GM18870 (cell line): ENCODE measurements around the gene C2CD2.
"Not testable (repeated sequence)": the region's sequence is repeated elsewhere in the genome, so short reads cannot be mapped to it uniquely, and the experiment has no call there.

Experiments used
- ATAC-seq: cut with Tn5 transposase; IDR thresholded peaks from one replicate; pipeline ENCODE4 v1.9.1; 2021; ENCODE audit warnings: moderate library complexity; ENCODE audit not compliant: unreplicated experiment

The C2CD2 gene

DNA sequence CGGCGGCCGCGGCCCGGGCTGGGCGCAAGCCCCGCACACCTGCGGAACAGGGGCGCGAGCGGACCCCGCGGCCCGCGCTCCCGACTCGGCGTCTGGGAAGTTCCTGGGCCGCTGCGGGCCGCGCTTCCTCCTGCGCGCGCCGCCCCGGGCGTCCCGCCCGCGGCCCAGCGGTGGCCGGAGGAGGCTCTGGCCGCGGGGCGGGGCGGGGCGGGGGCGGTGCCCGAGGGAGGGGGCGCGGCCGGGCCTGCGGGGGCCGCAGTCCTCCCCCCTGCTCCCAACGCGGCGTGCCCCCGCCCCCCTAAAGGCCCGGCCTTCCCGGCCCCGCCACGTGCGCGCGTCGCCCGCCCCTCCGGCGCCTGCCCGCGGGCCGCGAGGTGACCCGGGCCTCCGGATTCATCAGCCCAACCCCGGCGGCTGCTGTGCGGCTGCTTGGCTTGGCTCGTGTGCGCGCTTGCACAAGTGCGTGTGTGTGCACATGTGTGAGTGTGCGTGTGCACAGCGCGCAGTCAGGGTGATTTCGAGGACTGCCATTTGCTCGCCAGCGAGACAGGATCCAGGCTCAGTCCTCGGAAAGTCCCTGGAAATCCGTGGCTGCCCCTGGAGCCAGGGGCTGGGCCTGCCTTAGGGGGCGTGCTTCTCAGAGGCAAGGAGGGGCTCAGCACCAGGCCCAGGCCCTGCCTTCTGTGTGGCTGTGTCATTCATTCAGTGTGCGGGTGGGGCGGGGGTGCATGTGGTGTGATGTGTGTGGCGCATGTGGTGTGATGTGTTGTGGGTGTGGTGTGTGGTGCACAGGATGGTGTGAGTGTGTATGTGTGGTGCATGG lies at the start of gene C2CD2:
Gene C2CD2 (minus strand): TSS at position 188 of the 823 bp plus-strand sequence. CDS start 370 bp downstream, outside the sequence.
- no peak for ATAC-seq

DNA sequence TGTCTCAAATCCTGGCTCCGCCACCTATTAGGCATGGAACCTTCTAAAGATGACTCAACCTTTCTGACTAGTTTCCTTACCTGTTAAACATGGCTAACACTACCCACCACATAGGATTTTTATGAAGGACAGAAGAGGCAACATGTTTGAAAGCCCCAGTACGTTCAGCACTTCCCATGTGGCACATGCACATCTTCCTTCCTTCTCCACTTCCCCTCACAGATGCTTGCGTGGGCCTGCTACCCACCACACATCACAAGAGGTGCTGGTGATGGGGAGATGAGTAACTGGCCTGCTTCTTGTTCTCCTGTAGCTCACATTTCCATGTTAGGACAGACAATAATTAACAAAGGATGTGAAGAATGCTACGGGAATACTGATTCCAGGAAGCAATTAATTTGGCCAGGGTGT lies 49.2 kb upstream of the C2CD2 start:
- peak; percentile 9 for ATAC-seq

DNA sequence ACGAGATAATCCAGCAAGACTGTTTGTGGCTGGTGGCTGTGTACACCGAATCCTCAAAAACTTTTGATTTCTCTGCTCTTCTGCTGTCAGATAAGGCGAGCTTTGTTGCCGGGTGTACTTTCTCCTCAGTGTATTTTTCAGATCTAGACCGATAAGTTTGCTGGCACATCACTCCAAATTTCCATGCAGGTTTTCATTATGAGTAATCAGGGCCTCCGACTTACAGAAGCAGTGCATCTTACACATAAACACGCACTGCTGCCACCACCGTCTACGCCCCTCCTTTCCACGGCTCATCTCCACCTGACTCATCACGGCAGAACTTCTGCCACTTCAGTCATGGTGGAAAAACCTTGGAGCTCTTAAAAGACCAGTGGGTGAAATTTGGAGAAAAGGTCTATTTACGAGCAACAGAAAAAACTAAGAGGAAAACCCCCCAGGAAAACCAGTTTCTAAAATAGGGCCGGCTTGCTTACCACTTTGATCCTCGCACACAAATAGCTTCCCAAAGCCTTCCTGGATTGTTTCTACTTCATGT lies 48.7 kb upstream of the C2CD2 start:
- ATAC-seq: peak; percentile 82

DNA sequence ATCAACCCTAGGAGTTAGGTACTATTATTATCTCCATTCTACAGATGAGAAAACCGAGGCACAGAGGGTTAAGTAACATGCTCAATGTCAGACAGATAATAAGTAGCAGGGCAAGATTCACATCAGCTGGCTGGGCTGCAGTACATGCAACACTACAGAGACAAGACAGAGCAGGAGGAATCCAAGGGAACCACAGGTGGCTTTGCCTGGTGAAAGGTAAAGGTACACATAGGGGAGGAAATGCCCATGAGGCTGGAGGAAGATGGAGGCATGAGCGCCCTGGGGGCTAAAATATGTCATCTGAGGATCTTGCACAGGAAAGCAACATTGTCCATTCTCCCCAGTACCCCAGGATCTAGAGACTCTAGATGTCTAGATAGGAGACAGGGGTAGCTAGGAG lies 48.0 kb upstream of the C2CD2 start:
- ATAC-seq: no peak

DNA sequence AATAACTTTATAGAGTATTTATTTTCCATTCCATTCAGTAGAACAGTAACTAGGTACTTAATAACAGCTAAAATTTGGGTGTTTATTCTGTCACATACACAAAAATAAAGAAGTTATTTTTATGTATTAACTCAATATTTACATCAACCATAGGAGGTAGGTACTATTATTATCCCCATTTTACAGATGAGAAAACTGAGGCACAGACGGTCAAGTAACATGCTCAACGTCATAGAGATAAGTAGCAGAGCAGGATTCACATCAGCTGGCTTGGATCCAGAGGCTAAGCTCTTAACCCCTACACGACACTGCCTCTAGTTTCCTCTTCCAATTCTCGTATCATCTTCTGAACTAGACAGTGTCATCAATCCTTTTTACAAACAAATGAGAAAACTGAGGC lies 47.1 kb upstream of the C2CD2 start:
- no peak for ATAC-seq

DNA sequence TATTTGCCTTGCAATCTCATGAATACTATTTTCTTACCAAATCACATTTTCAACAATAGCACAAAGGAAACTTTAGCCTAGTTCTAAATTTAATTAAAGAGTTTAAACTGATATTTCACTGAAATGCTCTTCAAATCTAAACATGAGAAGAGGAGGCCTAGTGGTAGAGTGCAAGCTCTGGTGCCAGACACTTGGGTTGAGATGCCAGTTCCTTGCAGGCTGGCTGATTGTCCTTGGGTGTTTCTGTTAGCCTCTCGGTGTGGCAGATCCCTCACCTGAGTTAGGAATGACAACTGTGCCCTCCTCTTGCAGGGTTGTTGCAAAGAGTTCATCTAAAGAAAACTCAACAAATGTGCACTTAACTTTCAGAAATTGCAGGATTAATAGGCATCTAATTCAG lies 43.8 kb upstream of the C2CD2 start:
- no peak for ATAC-seq

DNA sequence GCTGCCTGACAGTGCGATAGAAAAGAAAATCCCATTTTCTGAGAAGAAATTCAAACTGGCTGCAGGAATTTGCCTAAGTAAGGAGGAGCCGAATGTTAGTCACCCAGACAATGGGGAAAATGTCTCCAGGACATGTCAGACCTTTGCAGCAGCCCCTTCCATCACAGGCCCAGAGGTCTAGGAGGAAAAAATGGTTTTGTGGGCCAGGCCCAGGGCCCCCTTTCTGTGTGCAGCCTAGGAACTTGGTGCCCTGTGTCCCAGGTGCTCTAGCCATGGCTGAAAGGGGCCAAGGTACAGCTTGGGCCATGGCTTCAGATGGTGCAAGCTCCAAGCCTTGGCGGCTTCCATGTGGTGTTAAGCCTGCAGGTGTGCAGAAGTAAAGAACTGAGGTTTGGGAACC lies 41.8 kb upstream of the C2CD2 start:
- ATAC-seq: no peak

DNA sequence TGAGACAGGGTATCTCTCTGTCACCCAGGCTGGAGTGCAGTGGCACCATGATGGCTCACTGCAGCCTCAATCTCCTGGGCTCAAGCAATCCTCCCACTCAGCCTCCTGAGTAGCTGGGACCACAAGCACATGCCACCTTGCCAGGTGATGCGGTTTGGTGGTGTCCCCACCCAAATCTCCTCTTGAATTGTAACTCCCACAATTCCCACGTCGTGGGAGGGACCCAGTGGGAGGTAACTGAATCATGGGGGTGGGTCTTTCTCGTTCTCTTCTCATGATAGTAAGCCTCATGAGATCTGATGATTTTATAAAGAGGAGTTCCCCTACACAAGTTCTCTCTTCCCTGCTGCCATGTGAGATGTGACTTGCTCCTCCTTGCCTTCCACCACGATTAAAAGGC lies 40.8 kb upstream of the C2CD2 start:
- ATAC-seq: not testable (repeated sequence)

DNA sequence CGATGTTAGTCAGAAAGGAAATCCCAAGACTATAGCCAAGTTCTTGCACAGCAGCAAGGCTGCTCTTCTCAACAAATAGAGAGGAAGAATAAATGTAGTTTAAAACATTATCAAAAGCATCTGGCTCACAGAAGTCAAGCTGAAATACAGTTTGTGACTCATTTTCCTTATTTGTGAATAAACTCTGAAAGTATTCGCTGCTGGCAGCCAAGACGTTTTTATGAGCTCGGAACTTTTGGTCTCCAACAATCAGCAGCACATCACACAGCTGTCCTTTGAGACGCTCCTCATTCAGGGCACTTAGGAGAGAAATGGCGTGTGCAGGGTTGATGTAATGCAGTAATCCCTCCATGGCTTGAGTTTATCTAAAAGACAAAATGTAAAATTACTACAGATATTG lies 39.9 kb upstream of the C2CD2 start:
- ATAC-seq: no peak

DNA sequence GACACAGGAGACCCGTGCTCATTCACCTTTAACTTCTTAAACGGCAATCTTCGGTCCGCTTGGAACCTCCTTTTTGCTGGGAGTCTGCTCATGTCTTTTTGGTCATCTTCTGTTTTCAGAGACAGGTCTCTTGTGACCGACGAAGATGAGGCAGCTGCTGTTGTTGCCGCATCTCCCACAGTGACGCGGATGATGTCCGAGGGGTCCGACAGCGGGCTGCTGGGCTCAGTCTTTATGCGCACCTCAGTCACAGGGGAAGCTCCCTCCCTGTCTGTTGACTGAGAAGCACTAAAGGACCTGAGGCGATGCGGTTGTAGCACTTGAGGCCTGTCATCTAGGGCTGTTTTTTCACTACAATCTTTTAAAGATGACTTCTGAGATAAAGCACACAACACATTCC lies 38.8 kb upstream of the C2CD2 start:
- ATAC-seq: no peak

DNA sequence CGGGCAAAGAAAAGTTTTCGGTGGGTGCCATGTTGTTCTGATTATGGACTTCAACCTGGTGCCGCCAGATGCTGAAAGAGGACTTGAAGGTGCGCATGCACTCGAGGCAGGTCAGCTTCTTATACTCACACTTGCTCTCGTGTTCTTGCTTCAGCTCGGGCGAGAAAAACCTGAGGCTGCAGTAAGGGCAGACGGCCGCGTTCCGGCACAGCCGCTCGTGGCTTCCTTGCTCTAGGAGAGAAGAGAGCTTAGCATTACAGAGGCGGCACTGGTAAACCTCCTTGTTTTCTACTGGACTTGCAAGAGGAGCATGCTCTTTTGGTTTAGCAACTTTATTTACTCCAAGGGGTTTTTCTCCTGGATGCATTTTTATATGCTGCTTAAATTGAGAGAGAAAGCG lies 37.8 kb upstream of the C2CD2 start:
- no peak for ATAC-seq

DNA sequence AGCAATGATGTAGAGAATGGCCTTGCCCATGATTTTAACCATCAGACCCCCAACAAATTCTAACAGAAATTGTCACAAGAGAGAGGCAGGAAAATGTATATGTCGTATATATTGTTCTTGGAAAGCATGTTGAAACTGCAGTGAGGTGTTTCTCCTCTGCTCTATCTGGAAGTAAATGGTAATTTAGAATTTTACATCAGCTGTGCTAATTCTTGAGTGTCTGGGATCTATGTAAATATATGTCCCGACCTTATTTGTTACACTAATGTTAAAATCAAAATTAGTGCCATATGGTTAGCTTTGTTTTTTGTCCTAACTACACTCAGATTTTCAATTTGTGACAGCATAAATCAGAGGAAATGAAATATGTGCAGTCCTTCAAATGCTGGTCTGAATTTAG lies 35.9 kb upstream of the C2CD2 start:
- no peak for ATAC-seq

DNA sequence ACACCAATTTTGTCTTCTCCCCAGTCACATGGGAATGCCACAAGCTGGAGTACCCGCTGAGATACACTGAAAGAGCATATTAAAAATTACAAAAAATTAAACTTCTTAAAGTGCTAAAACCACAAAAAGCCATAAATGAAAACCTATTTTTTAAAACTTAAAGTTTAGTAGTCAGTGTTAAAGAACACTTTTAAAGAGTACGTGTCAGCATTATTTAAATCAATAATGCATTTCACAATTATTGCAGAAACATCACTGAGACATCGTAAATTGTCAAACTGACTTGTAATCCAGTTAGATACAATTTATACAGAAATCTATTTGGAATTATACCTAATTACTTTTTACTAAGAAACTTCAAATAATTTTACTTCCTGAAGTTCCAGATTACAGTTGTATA lies 33.5 kb upstream of the C2CD2 start:
- no peak for ATAC-seq

DNA sequence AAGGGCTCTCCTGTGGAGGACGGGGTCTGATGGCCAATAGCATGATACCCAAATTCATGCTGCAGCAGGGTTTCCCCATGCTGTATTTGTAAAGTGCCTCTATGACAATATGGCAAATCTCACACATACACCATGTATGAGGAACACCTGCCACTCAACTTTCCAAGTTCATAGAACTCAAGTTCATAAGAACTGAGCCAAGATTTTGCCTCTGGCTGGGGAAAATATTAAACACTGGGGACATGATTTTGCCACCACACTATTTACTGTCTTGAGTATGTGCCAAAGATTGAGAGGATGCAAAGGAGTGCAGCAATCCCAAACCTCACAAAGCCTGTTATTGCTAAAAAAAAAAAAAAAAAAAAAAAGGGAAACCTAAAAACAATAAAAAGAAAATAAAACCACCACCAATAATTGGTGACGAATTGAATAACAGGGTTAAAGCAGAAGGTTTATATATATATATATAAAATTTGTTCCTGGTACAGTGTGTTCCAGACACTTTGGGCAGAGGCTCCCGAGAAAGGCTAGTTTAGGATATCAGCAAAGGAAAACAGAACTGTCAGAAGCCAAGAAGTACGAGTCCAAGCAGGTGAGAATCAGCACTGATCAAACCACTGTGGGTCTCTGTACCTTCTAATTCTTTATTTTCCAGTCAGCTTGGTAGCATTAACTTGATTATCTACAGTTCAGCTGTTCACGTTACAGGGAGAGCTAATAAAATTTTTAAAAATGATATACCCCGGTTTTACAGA lies 32.0 kb upstream of the C2CD2 start:
- ATAC-seq: no peak

DNA sequence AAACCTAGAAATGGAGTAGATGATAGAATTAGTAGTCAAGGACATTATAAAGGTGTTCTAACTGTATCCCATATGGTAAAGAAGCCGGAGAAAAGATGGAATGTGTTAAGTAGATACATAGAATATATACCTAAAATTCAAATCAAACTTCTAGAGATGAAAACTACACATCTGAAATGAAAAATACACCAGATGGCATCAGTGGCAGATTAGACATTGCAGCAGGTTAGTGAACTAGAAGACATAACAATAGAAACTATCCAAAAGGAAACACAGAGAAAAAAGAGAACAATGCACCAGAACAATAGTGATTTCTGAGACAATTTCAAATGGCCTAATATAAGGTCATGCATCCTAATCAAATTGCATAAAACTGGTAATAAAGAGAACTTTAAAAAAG lies 29.4 kb upstream of the C2CD2 start:
- no peak for ATAC-seq

DNA sequence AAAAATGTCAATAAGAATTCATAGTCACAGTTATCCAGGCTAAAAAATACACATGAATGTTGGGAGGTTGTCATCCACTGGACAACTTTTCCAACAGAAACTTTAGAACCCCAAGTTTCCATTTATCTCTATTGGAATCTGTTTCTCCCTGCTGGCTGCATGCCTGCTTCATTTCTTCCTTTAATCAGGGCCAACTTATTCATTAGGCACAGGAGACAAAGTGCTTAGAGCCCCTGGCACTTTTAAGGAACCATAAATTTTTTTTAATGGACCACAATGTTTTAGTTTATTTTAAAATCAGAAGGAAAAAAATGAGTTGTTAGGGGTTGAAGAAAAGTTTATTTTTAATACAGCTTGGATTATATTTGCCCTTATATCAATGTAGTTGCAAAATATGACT lies 26.7 kb upstream of the C2CD2 start:
- ATAC-seq: no peak

DNA sequence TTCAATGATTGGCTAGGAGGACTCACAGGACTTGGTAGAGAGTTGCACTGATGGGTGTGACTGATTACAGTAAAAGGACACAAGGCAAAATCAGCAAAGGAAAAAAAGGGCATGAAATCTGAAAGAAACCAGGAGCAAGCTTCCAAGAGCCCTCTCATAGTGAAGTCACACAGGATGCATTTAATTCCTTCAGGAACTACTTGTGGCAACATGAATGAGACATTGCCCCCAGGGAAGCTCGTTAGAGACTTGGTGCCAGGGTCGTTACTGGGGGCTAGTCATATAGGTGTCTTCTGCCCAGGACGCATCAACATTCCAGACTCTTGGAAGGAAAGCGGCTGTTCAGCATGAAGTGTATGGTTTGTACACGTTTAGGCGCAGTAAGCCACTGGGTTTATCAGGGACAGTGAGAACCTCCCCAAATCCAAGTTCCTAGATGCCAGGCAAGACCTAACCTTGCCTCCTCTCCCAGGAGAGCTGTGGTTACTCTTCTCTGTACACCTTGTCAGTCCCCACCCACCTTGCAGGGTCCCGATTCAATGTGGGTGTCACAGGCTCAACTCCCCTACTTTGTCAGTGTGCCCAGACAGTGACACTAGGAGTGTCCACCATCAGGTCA lies 26.0 kb upstream of the C2CD2 start:
- no peak for ATAC-seq

DNA sequence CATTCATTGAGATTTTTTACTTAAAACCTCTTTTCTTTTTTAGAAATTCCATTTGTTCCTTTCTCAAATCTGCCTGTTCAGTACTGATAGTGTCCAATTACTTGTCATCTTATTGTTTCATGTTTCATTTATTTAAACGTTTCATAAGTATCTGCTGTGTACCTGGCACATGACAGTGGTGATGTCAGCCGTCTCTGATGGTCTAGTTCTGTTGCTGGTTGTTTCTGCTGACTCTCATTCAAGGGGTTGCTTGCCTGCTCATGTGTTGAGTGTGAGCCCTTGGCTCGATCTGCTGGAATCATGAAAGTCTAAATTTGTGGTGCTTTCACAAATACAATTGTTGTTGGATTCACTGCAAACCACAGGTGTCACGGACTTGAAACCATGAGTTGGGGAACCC lies 25.5 kb upstream of the C2CD2 start:
- no peak for ATAC-seq

DNA sequence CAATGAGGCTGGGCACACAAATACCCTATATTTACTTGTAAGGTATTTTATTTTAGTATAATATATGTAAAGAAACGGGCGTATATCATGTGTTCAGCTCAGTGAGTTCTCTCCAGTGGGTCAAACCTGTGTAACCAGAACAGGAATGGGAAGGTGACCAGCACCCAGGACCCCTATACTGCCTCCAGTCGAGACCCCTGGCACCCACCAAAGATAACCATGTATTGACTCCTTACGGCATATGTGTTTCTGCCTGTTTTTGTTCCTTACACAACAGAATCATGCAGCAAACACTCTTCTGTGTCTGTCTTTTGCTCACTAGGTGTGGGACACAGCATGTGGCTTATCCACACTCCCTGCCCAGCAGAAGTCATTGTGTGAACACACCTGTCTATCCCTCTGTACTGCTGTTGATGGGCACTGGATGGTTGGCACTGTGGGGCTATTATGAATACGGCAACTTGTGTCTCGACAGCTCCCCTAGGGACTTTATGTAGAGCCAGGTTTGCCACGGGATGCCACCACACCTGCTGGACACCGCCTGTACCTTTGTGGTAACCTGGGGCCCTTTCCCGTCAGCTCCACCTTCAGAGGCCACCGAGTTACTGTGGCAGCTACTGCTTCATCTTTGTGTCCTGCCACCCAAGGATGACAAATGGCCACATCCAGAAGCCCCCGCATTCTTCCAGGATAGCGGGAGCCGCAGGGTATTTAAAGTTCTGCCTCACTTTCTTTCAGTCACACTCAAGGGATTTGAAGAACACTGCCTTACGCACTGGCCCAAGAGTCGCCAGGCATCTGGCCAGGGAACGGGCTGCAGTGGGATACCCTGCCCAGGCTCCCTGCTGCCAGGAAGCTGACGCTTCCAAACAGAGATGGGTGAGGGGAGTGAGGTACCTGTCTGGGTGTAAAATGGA lies 23.5 kb upstream of the C2CD2 start:
- no peak for ATAC-seq

DNA sequence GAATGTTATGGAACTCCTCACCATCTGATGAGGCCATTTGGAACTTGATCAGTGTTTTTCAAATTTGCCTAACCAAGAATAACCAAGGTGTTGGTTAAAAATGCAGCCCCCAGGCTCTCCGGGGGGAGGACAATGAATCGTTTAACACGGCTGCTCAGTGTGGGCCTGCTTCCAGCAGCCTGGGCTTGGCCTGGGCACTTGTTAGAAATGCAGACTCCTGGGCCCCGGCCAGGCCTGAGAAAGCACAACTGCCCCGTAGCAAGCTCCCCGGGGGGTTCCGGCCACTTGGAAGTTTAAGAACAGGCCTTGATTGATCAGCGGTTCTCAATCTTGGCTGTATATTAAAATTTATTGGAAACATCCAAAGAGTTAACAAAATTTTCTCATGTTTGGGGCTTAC lies 22.8 kb upstream of the C2CD2 start:
- ATAC-seq: no peak
